HFF-Myc (cell line): ENCODE data around the gene GRID1.

ENCODE experiments used
- DNase-seq: peaks from one replicate; pipeline ENCODE4 v3.0.0-alpha.2; 2011; ENCODE audit warnings: low read depth; ENCODE audit errors: extremely low read depth
- H3K4me3 ChIP-seq: replicated peaks from 2 replicates; pipeline ENCODE4 v1.5.1; 2011; ENCODE audit warnings: low read depth, mild to moderate bottlenecking, control low read depth, low read length
- CTCF ChIP-seq: IDR thresholded peaks from 2 replicates; pipeline ENCODE4 v1.5.1; 2012; ENCODE audit warnings: mild to moderate bottlenecking, low read depth, low read length, control low read depth; ENCODE audit errors: missing control alignments

The GRID1 gene

DNA sequence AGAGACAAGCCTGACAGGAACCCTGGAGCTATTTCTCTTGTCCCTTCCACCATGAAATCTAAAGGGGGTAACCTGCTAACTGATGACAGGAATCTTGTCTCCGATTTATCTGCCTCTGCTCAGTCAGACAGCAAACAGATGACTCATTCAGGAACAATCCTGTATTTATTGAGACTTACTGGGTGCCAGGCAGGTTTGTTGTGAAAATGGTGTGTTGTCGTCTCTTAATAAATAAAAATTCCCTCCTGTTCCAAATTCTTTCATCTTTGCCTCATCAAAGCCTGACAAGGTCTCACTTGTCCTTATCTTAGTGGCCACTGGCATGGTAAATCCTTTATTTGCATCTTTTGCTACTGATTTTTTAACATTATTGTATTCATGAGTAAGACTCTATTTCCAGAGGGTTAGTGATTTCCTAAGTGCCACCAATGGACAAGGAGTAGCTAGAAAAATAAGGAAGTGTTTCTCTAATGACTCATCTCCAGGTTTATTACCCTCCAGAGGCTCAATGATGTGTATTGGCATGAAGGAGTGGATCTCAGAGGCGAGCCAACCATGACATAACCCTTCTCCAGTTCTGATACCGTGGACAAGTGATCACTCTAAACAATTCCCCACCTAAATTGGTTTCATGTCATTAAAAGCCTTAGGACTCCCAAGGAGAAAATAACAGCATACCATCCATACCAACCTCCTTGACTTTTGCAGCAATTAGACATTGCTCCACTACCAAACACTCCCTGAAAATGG lies 724.0 kb downstream of the GRID1 start:
- H3K4me3 ChIP-seq = no peak overlapping the region
- DNase-seq = no peak
- TF ChIP-seq CTCF = no peak

- no peak for TF ChIP-seq CTCF
- H3K4me3 ChIP-seq = no peak overlapping the region
- DNase-seq = no peak
These were observed 724.5 kb downstream of the GRID1 start for GRCh38 chr10:85642082-85642420.

DNA sequence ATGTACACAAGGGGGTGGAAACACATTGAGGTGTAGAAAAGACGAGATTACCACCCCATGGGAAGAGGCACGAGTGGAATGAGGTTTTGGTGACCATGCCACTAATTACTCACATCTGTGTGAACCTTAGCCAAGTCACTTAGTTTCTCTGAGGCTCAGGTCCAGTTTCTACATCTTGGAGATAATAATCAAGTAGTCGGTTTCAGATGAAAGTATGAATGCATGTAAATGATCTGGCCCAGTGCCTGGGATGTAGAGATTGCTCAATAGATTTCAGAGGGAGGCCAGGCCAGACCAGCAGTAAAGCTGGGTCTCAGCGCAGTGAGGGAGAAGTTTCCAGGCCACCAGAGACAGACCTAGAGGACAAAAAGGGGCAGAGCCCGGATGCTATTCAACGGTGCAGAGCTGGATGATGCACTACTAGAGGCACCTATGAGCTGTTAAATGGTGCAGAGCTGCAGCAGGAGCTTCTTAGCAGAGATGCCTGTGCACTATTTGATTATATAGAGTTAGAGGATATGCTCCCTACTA lies 725.1 kb downstream of the GRID1 start:
- no peak for TF ChIP-seq CTCF
- no peak for DNase-seq
- H3K4me3 ChIP-seq = no peak overlapping the region

- no peak for TF ChIP-seq CTCF
- no peak for DNase-seq
- no peak overlapping the region for H3K4me3 ChIP-seq
These were observed 727.8 kb downstream of the GRID1 start for GRCh38 chr10:85638797-85639196.

- TF ChIP-seq CTCF = no peak
- no peak for DNase-seq
- H3K4me3 ChIP-seq = no peak overlapping the region
These were observed 730.9 kb downstream of the GRID1 start for GRCh38 chr10:85635650-85636049.

DNA sequence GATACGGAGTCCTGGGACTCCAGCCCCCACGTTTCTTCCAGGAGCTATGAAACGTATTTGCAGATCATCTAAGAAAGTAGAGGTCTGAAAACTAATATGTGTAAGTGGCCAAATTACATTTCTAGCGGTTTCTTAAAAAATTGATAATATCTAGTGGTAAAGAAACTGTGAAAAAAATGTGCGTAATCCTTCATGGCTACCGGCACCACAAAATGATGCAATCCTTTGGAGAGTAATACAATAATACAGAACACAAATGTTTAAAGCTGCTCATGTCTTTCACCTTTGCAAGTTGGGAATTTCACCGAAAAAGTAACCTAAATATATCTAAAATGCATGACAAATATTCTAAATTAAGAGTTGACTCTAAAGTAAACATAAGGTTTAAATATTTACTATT lies 742.1 kb downstream of the GRID1 start:
- no peak for DNase-seq
- TF ChIP-seq CTCF = no peak
- no peak overlapping the region for H3K4me3 ChIP-seq

- no peak overlapping the region for H3K4me3 ChIP-seq
- no peak for TF ChIP-seq CTCF
- DNase-seq = no peak
These were observed 742.8 kb downstream of the GRID1 start for GRCh38 chr10:85623758-85624157.
